Pancreas (tissue), 10 donors: ENCODE measurements around the gene ZKSCAN3. TPM values are rescaled to one million over a fixed set of nuclear protein-coding genes. Genes with fewer than 3 reads are reported as not detected.

Source experiments
- ATAC-seq, 4 donors: fragments of 200-7000 bp; cut with Tn5 transposase; one replicate each; pipeline versions ENCODE4 v1.8.0 to v1.9.1; 2020; ENCODE audit warnings: mild to moderate bottlenecking in 4 of 4, moderate library complexity in 4 of 4
- DNase-seq, 6 donors: peaks; one replicate each; pipeline ENCODE4 v3.0.0-alpha.2; 2020
- FAIRE-seq: peaks from 2 replicates; lab custom pipeline; 2012; peaks lifted over from hg19 to GRCh38; lab: Jason Lieb, UNC
- H3K27ac ChIP-seq, 4 donors: fragments of 200-600 bp; sonication (generic); 1 replicate in 3 of 4; 2 replicates in 1 of 4; pipeline versions ENCODE4 v1.5.0 to v1.8.0; 2020
- H3K27me3 ChIP-seq, 4 donors: fragments of 200-600 bp; one replicate each; pipeline ENCODE4 v1.8.0; 2021
- H3K36me3 ChIP-seq, 3 donors: fragments of 200-600 bp; sonication (generic) in 1 of 3; one replicate each; pipeline versions ENCODE4 v1.5.0 to v1.8.0; 2020 to 2021
- H3K4me1 ChIP-seq, 3 donors: fragments of 200-600 bp; one replicate each; pipeline ENCODE4 v1.8.0; 2021
- H3K4me3 ChIP-seq, 4 donors: fragments of 200-600 bp; sonication (generic) in 2 of 4; one replicate each; pipeline versions ENCODE4 v1.5.0 to v1.8.0; 2020 to 2021
- H3K9me3 ChIP-seq, 4 donors: fragments of 200-600 bp; one replicate each; pipeline ENCODE4 v1.8.0; 2021
- WGBS, 2 donors: extraction: QIAGEN DNeasy Blood & Tissue Kit; methylation state at CpG; one replicate each; pipeline ENCODE4 v1.1.7; 2013; 5-methylcytosine and 5-hydroxymethylcytosine counted together
- intact Hi-C, 3 donors: fragments of 100-400 bp; cut with DNase I; formaldehyde crosslinking; loops; one replicate each; pipeline versions ENCODE4 v1.11.1 to v1.14.2; 2022
- polyA plus RNA-seq, 2 donors: library from polyadenylated mRNA; stranded (reverse); fragments of 200-250 nt; gene quantifications; one replicate each; pipeline ENCODE4 v1.2.3, GENCODE V29; 2013
- total RNA-seq, 6 donors: library from RNA; stranded (reverse); fragmentation: NEBNext Ultra II Directional in 4 of 6; extraction: Animal tissue kit (Norgen Biotek cat#: 25700) in 4 of 6; gene quantifications; one replicate each; pipeline versions ENCODE4 v1.2.1 to v1.2.4, GENCODE V29; 2021 to 2023
- TF ChIP-seq, protein P1 (sequence below), 4 donors: fragments of 200-600 bp; sonication (generic) in 3 of 4; IDR thresholded peaks; one replicate each; pipeline versions ENCODE4 v1.5.0 to v1.8.0; 2021; ENCODE audit warnings: antibody characterized with exemption in 4 of 4
- donor health status: healthy with polysubstance abuse.
- donor health status: DM: no; HTN: no; CAD: no; lungs with moderate emphysema.
- donor health status: DM: no; HTN: no; CAD: no.
- donor health status: control.
- donor health status: control.
- donor health status: Bipolar disorder and iron deficiency.
- donor health status: DM: yes; HTN: yes; CAD: no.
- donor health status: DM: no; HTN: no; CAD: no.
- donor health status: DM: no; HTN: no; CAD: no.
- donor health status: DM: yes; HTN: yes; CAD: no.

Gene ZKSCAN3
- total and polyA plus RNA-seq, 8 donors, result 1.2 to 5.0 (median 1.9) TPM

DNA sequence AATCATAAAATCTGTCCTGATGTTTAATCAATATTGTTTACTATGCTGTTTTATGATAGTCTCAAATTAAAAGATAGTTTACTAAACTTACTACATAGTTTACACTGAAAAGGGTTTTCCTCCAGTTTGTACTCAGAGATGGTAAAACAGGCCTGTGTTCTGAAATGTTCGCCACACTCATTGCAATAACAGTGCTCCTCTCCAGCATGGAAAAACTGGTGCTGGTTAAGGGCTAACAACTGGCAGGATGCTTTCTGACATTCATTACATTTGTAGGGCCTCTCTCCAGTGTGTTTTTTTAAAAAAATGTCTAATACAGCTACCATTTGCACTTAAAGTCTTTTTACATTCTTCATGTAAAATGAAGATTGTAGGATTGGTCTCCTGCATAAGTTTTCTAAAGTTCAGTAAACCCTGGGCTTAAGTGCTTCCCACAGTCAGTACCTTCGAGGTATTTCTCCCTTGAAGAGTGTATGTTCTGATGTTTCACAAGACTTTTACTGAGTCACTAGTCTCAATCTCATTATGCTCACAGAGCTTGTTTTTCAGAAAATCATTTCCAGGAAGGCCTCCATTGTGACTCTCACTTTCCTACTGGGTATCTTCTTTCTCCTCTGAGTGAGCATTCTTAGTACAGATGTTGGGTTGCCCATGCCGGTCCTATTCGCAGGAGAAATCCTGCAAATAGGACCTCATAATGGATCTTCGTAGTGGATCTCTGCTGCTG, 58.5 kb downstream of the ZKSCAN3 start:
- 72 to 82% methylated on average over 5 of the region's 5 CpGs for WGBS, 2 donors
- TF ChIP-seq, protein P1, sequence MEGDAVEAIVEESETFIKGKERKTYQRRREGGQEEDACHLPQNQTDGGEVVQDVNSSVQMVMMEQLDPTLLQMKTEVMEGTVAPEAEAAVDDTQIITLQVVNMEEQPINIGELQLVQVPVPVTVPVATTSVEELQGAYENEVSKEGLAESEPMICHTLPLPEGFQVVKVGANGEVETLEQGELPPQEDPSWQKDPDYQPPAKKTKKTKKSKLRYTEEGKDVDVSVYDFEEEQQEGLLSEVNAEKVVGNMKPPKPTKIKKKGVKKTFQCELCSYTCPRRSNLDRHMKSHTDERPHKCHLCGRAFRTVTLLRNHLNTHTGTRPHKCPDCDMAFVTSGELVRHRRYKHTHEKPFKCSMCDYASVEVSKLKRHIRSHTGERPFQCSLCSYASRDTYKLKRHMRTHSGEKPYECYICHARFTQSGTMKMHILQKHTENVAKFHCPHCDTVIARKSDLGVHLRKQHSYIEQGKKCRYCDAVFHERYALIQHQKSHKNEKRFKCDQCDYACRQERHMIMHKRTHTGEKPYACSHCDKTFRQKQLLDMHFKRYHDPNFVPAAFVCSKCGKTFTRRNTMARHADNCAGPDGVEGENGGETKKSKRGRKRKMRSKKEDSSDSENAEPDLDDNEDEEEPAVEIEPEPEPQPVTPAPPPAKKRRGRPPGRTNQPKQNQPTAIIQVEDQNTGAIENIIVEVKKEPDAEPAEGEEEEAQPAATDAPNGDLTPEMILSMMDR (IDR thresholded peaks at IDR 0.05), result no peak
- no peak for DNase-seq
- FAIRE-seq, result no peak
- peaks cover 0 to 4% (median 0%) of the 10 kb centered on the region in 4 donors for H3K27me3 ChIP-seq
- no peaks in the 10 kb centered on the region for H3K9me3 ChIP-seq
- no peak for ATAC-seq
- no peak overlapping the region for H3K27ac ChIP-seq
- intact Hi-C loops, result no loop called here
- H3K4me1 ChIP-seq, result no peaks in the 10 kb centered on the region
- no peak overlapping the region for H3K4me3 ChIP-seq
- no peaks in the 10 kb centered on the region for H3K36me3 ChIP-seq

DNA sequence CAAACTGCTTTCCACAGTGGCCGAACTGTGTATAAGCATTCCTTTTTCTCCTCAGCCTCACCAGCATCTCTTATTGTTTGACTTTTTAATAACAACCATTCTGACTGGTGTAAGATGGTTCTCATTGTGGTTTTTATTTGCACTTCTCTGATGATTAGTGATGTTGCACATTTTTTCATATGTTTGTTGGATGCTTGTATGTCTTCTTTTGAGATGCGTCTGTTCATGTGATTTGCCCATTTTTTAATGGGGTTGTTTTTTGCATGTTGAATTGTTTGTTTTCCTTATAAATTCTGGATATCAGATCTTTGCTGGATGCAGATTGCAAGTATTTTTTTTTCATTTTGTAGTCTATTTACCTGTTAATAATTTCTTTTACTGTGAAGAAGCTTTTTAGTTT, 61.0 kb downstream of the ZKSCAN3 start:
- no peaks in the 10 kb centered on the region for H3K4me1 ChIP-seq
- H3K9me3 ChIP-seq, result no peaks in the 10 kb centered on the region
- ATAC-seq (no peak), DNase-seq (no peak), FAIRE-seq (no peak)
- no peak overlapping the region for H3K27ac ChIP-seq
- no peak overlapping the region for H3K4me3 ChIP-seq
- no peaks in the 10 kb centered on the region for H3K27me3 ChIP-seq
- no peaks in the 10 kb centered on the region for H3K36me3 ChIP-seq
- TF ChIP-seq, protein P1 (IDR thresholded peaks at IDR 0.05), result no peak
- WGBS, 2 donors, result 89 to 90% methylated on average over 2 of the region's 2 CpGs
- intact Hi-C loops, result no loop called here

DNA sequence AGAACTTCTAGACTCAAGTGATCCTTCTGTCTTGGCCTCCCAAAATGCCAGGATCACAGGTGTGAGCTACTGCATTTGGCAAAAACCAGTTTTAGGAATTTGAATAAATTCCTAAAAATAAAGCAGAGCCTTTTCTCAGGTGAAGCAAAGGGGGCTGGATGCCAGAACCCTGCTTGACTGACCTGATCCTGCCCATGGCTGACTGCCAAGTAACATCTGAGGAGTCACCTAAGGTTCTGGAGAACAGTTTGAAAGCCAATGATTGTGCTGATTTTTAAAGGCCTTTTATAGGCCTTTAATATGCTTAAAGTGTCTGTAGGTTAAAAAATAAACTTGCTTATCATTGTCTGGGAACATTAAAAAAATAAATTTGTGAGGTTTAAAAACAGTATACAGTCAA, 63.9 kb downstream of the ZKSCAN3 start:
- Histone ChIP-seq H3K9me3 (no peaks in the 10 kb centered on the region), H3K27ac (no peak overlapping the region), H3K4me3 (no peak overlapping the region), H3K36me3 (no peaks in the 10 kb centered on the region), H3K4me1 (no peaks in the 10 kb centered on the region), H3K27me3 (no peaks in the 10 kb centered on the region)
- TF ChIP-seq, protein P1 (IDR thresholded peaks at IDR 0.05), result no peak
- ATAC-seq, result no peak
- intact Hi-C loops, result no loop called here
- DNase-seq, result no peak
- no peak for FAIRE-seq

Other genes starting within 250 kb of the ZKSCAN3 start
- gene ZSCAN16, start 225.3 kb upstream of the ZKSCAN3 start, total RNA-seq, result 1 to 10 TPM; 1.6 to 4.2 (median 2.5) TPM
- gene ZSCAN16, start 225.3 kb upstream of the ZKSCAN3 start, polyA plus RNA-seq, result 1 to 10 TPM; 4.5 to 5.0 TPM
- 10 to 100 TPM in 1 of 6 donors, 1 to 10 TPM in 5; 5.6 to 12.0 (median 8.7) TPM for gene ZKSCAN8, start 208.1 kb upstream of the ZKSCAN3 start, total RNA-seq
- gene ZKSCAN8, start 208.1 kb upstream of the ZKSCAN3 start, polyA plus RNA-seq, result 1 to 10 TPM; 2.4 to 6.0 TPM
- gene ZSCAN9, start 124.7 kb upstream of the ZKSCAN3 start, total RNA-seq, result 1 to 10 TPM; 3.5 to 8.5 (median 4.6) TPM
- gene ZSCAN9, start 124.7 kb upstream of the ZKSCAN3 start, polyA plus RNA-seq, result 10 to 100 TPM in 1 of 2 donors, 1 to 10 TPM in 1; 7.9 to 15.0 TPM
- gene ZKSCAN4, start 97.7 kb upstream of the ZKSCAN3 start, total RNA-seq, result 1 to 10 TPM; 1.4 to 3.4 (median 1.8) TPM
- 1 to 10 TPM; 2.0 to 2.6 TPM for gene ZKSCAN4, start 97.7 kb upstream of the ZKSCAN3 start, polyA plus RNA-seq
- gene NKAPL, start 90.7 kb upstream of the ZKSCAN3 start, total RNA-seq, result under 1 TPM; 0.28 to 0.81 (median 0.51) TPM
- 1 to 10 TPM in 1 of 2 donors, under 1 TPM in 1; 0.80 to 1.5 TPM for gene NKAPL, start 90.7 kb upstream of the ZKSCAN3 start, polyA plus RNA-seq
- gene ZSCAN26, start 82.8 kb upstream of the ZKSCAN3 start, total RNA-seq, result 1 to 10 TPM; 3.6 to 7.6 (median 5.9) TPM
- 10 to 100 TPM in 1 of 2 donors, 1 to 10 TPM in 1; 6.8 to 11.7 TPM for gene ZSCAN26, start 82.8 kb upstream of the ZKSCAN3 start, polyA plus RNA-seq
- gene PGBD1, start 68.4 kb upstream of the ZKSCAN3 start, total RNA-seq, result 1 to 10 TPM in 2 of 6 donors, under 1 TPM in 4; 0.60 to 1.5 (median 0.83) TPM
- 1 to 10 TPM; 2.2 to 3.1 TPM for gene PGBD1, start 68.4 kb upstream of the ZKSCAN3 start, polyA plus RNA-seq
- gene ZSCAN31, start 13.8 kb upstream of the ZKSCAN3 start, total RNA-seq, result 10 to 100 TPM in 1 of 6 donors, 1 to 10 TPM in 5; 4.4 to 13.2 (median 7.4) TPM
- 10 to 100 TPM in 1 of 2 donors, 1 to 10 TPM in 1; 6.3 to 10.5 TPM for gene ZSCAN31, start 13.8 kb upstream of the ZKSCAN3 start, polyA plus RNA-seq
- gene ZSCAN12, start 49.8 kb downstream of the ZKSCAN3 start, total RNA-seq, result 1 to 10 TPM; 2.1 to 4.4 (median 2.8) TPM
- gene ZSCAN12, start 49.8 kb downstream of the ZKSCAN3 start, polyA plus RNA-seq, result 1 to 10 TPM in 1 of 2 donors, under 1 TPM in 1; 0.80 to 1.9 TPM
- 1 to 10 TPM in 5 of 6 donors, under 1 TPM in 1; 0.75 to 3.3 (median 1.1) TPM for gene ZSCAN23, start 93.5 kb downstream of the ZKSCAN3 start, total RNA-seq
- gene ZSCAN23, start 93.5 kb downstream of the ZKSCAN3 start, polyA plus RNA-seq, result under 1 TPM; 0.42 to 0.89 TPM
- gene GPX6, start 165.8 kb downstream of the ZKSCAN3 start, total RNA-seq, result not detected
- not detected for gene GPX6, start 165.8 kb downstream of the ZKSCAN3 start, polyA plus RNA-seq
- not detected for gene GPX5, start 175.9 kb downstream of the ZKSCAN3 start, total RNA-seq
- not detected for gene GPX5, start 175.9 kb downstream of the ZKSCAN3 start, polyA plus RNA-seq